GM23248 (cell line): ENCODE measurements around the gene RSPH9. TPM values are rescaled to one million over a fixed set of nuclear protein-coding genes. Genes with fewer than 3 reads are reported as not detected.
A peak's percentile ranks its signal among the peaks of the same experiment; 100 is the strongest.

ENCODE experiments used
- DNase-seq: peaks from one replicate; pipeline ENCODE4 v3.0.0-alpha.2; 2015
- H2AFZ ChIP-seq: fragments of 200-600 bp; sonication (generic); 2 replicates; pipeline ENCODE4 v1.6.1; 2016; ENCODE audit warnings: antibody characterized with exemption
- H3F3A ChIP-seq: fragments of 200-600 bp; sonication (generic); 2 replicates; pipeline ENCODE4 v1.6.1; 2016; ENCODE audit warnings: mild to moderate bottlenecking, antibody characterized with exemption, mixed run types; ENCODE audit not compliant: insufficient read depth
- H3K27ac ChIP-seq: fragments of 200-600 bp; sonication (generic); 2 replicates; pipeline ENCODE4 v1.5.1; 2016; ENCODE audit warnings: mild to moderate bottlenecking
- H3K27me3 ChIP-seq: fragments of 200-600 bp; sonication (generic); replicated peaks from 2 replicates; pipeline ENCODE4 v1.6.1; 2016; ENCODE audit warnings: mild to moderate bottlenecking; ENCODE audit not compliant: insufficient read depth
- H3K36me3 ChIP-seq: fragments of 200-600 bp; sonication (generic); 2 replicates; pipeline ENCODE4 v1.6.1; 2016; ENCODE audit warnings: low read depth, mild to moderate bottlenecking
- H3K4me1 ChIP-seq: fragments of 200-600 bp; sonication (generic); 2 replicates; pipeline ENCODE4 v1.6.1; 2016; ENCODE audit warnings: mild to moderate bottlenecking; ENCODE audit not compliant: insufficient read depth
- H3K4me2 ChIP-seq: fragments of 200-600 bp; sonication (generic); one replicate; pipeline ENCODE4 v1.6.1; 2016; ENCODE audit warnings: mild to moderate bottlenecking; ENCODE audit not compliant: unreplicated experiment
- H3K4me3 ChIP-seq: fragments of 200-600 bp; sonication (generic); 2 replicates; pipeline ENCODE4 v1.5.1; 2016; ENCODE audit warnings: mild to moderate bottlenecking
- H3K79me2 ChIP-seq: fragments of 200-600 bp; sonication (generic); 2 replicates; pipeline ENCODE4 v1.6.1; 2016; ENCODE audit warnings: mild to moderate bottlenecking; ENCODE audit not compliant: insufficient read depth
- H3K9ac ChIP-seq: fragments of 200-600 bp; sonication (generic); 2 replicates; pipeline ENCODE4 v1.6.1; 2016; ENCODE audit warnings: mild to moderate bottlenecking
- H3K9me2 ChIP-seq: fragments of 200-600 bp; sonication (generic); 2 replicates; pipeline ENCODE4 v1.6.1; 2016; ENCODE audit warnings: mixed run types, mild to moderate bottlenecking, moderate library complexity; ENCODE audit not compliant: insufficient read depth
- H3K9me3 ChIP-seq: fragments of 200-600 bp; sonication (generic); one replicate; pipeline ENCODE4 v1.6.1; 2017; ENCODE audit warnings: low read depth
- H4K20me1 ChIP-seq: fragments of 200-600 bp; sonication (generic); 2 replicates; pipeline ENCODE4 v1.6.0; 2016; ENCODE audit not compliant: insufficient read depth
- EZH2 ChIP-seq: fragments of 200-600 bp; sonication (generic); IDR thresholded peaks from 2 replicates; pipeline ENCODE4 v1.6.1; 2018; ENCODE audit warnings: antibody characterized with exemption, mild to moderate bottlenecking; ENCODE audit not compliant: insufficient read depth, poor library complexity, severe bottlenecking
- EZH2phosphoT487 ChIP-seq: fragments of 200-600 bp; sonication (generic); IDR thresholded peaks from 2 replicates; pipeline ENCODE4 v1.6.1; 2018; ENCODE audit warnings: antibody characterized with exemption, moderate library complexity, mild to moderate bottlenecking, low read depth; ENCODE audit not compliant: insufficient read depth
- WGBS, 2 experiments: methylation state at CpG; one replicate each; pipeline ENCODE4 v1.1.6; 2015 to 2017; ENCODE audit warnings: low lambda C conversion rate in 2 of 2, low coverage in 1 of 2; ENCODE audit errors: missing lambda C conversion rate in 2 of 2; 5-methylcytosine and 5-hydroxymethylcytosine counted together
- in situ Hi-C: fragments of 300-500 bp; cut with MboI; formaldehyde crosslinking; loops from 2 replicates; pipeline ENCODE4 v1.15.0; 2020
- polyA plus RNA-seq: library from polyadenylated mRNA; unstranded; fragments of >200 nt; fragmentation: Nextera tagmentation; extraction: Ambion mirVana; gene quantifications from 2 replicates; pipeline ENCODE4 v1.2.1, GENCODE V29; 2016
- total RNA-seq: library from RNA; depleted of rRNA; stranded (reverse); fragments of >200 nt; shearing (Covaris generic); gene quantifications from 2 replicates; pipeline ENCODE4 v1.2.3, GENCODE V29; 2014

The RSPH9 gene
- total and polyA plus RNA-seq, 2 experiments from 2014 or later, result 0.11 to 1.3 TPM

- peaks cover 19% of the 10 kb centered on the region; the same call in 1 of the 2 replicates for H3K36me3 ChIP-seq
- in situ Hi-C loops, result no loop called here
- H4K20me1 ChIP-seq, result no peaks in the 10 kb centered on the region
- H3K9ac ChIP-seq, result peak within 1 kb of the TSS; percentile 87
- H3K27ac ChIP-seq, result peak within 1 kb of the TSS; percentile 30
- WGBS, 2 experiments, result 3% methylated on average over 48 of the region's 48 CpGs
- no peaks in the 10 kb centered on the region for H3K9me2 ChIP-seq
- peaks cover 5% of the 10 kb centered on the region; the same call in 1 of the 2 replicates for H3F3A ChIP-seq
- H2AFZ ChIP-seq, result peak within 1 kb of the TSS; percentile 93
- H3K79me2 ChIP-seq, result peaks cover 50% of the 10 kb centered on the region
- H3K4me2 ChIP-seq, result peak within 1 kb of the TSS; percentile 99
- peak; percentile 85 for DNase-seq
- no peaks in the 10 kb centered on the region for H3K27me3 ChIP-seq
- H3K4me1 ChIP-seq, result peaks cover 12% of the 10 kb centered on the region
- TF ChIP-seq EZH2, result no peak
- TF ChIP-seq EZH2phosphoT487, result no peak
- no peaks in the 10 kb centered on the region for H3K9me3 ChIP-seq
- peak within 1 kb of the TSS; percentile 91 for H3K4me3 ChIP-seq
Measured at GRCh38 chr6:43635387-43636307, 9.2 kb upstream of the RSPH9 start, which contains the start of gene MAD2L1BP. MAD2L1BP (plus strand) TSS chr6:43635840; CDS start chr6:43635876, 36 bp downstream.

- H2AFZ ChIP-seq, result peak overlapping the region; percentile 93
- no peaks in the 10 kb centered on the region for H4K20me1 ChIP-seq
- TF ChIP-seq EZH2phosphoT487 (no peak), EZH2 (no peak)
- peaks cover 12% of the 10 kb centered on the region; the same call in 1 of the 2 replicates for H3K4me1 ChIP-seq
- H3K9ac ChIP-seq, result peak overlapping the region; percentile 87
- H3K27ac ChIP-seq, result peak overlapping the region; percentile 30
- WGBS, 2 experiments, result 6 to 9% methylated on average over 7 of the region's 7 CpGs
- no peaks in the 10 kb centered on the region for H3F3A ChIP-seq
- peaks cover 24% of the 10 kb centered on the region; the same call in 1 of the 2 replicates for H3K36me3 ChIP-seq
- DNase-seq, result peak; percentile 54
- peak overlapping the region; percentile 99 for H3K4me2 ChIP-seq
- no peaks in the 10 kb centered on the region for H3K9me3 ChIP-seq
- in situ Hi-C loops, result no loop called here
- H3K9me2 ChIP-seq, result no peaks in the 10 kb centered on the region
- H3K79me2 ChIP-seq, result peaks cover 56% of the 10 kb centered on the region
- H3K27me3 ChIP-seq, result no peaks in the 10 kb centered on the region
- peak overlapping the region; percentile 91 for H3K4me3 ChIP-seq
Measured at GRCh38 chr6:43636308-43636659, 8.6 kb upstream of the RSPH9 start.

GRCh38 chr6:43639984-43640800 lies 4.6 kb upstream of the RSPH9 start:
- in situ Hi-C loops, result no loop called here
- peaks cover 26% of the 10 kb centered on the region; the same call in 1 of the 2 replicates for H3K36me3 ChIP-seq
- no peak overlapping the region for H3K27ac ChIP-seq
- H3K27me3 ChIP-seq, result no peaks in the 10 kb centered on the region
- TF ChIP-seq EZH2phosphoT487, result no peak
- TF ChIP-seq EZH2, result no peak
- H2AFZ ChIP-seq, result no peak overlapping the region
- DNase-seq, result no peak
- H3F3A ChIP-seq, result peaks cover 14% of the 10 kb centered on the region
- H3K4me3 ChIP-seq, result no peak overlapping the region
- 91% methylated on average over 21 of the region's 21 CpGs for WGBS, 2 experiments
- peaks cover 66% of the 10 kb centered on the region for H3K79me2 ChIP-seq
- no peaks in the 10 kb centered on the region for H4K20me1 ChIP-seq
- no peak overlapping the region for H3K4me2 ChIP-seq
- H3K9ac ChIP-seq, result no peak overlapping the region
- H3K9me3 ChIP-seq, result no peaks in the 10 kb centered on the region
- H3K4me1 ChIP-seq, result peaks cover 12% of the 10 kb centered on the region; the same call in 1 of the 2 replicates
- H3K9me2 ChIP-seq, result no peaks in the 10 kb centered on the region

DNA sequence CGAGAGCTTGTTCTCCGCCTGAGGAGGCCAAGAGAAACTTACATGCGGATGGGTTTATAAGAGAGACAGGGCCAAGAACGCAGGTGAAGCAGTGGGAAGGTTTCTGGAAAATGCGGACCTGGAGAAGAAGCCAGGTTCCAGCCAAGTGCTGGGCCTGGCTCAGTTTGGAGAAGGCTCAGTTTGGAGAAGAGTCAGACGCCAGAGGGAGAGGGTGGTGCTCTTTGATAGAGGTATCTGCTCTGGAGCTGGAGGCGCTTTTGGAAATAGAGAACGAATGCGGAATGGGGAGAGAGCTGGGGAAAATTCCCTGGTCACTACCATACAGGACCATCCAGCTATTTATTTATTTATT lies 753 bp downstream of the RSPH9 start:
- DNase-seq, result no peak
- Histone ChIP-seq H3F3A (peaks cover 17% of the 10 kb centered on the region), H3K4me3 (peak overlapping the region; percentile 66), H3K9ac (peak overlapping the region; percentile 54; the same call in 1 of the 2 replicates), H3K9me3 (no peaks in the 10 kb centered on the region), H2AFZ (peak overlapping the region; percentile 98), H3K9me2 (no peaks in the 10 kb centered on the region), H4K20me1 (no peaks in the 10 kb centered on the region), H3K4me2 (peak overlapping the region; percentile 92), H3K27me3 (no peaks in the 10 kb centered on the region), H3K27ac (no peak overlapping the region), H3K4me1 (peaks cover 4% of the 10 kb centered on the region; the same call in 1 of the 2 replicates), H3K36me3 (peaks cover 7% of the 10 kb centered on the region; the same call in 1 of the 2 replicates), H3K79me2 (peaks cover 17% of the 10 kb centered on the region)
- WGBS, 2 experiments, result 2 to 7% methylated on average over 7 to 9 of the region's 9 CpGs
- TF ChIP-seq EZH2, result no peak
- TF ChIP-seq EZH2phosphoT487, result no peak
- in situ Hi-C loops, result no loop called here
